ENCODE results near the gene DYNC1LI1. TPM values are rescaled to one million over a fixed set of nuclear protein-coding genes. Genes with fewer than 3 reads are reported as not detected.
A peak's percentile ranks its signal among the peaks of the same experiment; 100 is the strongest.

Gene DYNC1LI1
- total and polyA plus RNA-seq, 2 experiments from 2014 or later: 45.1 to 48.0 TPM

DNA sequence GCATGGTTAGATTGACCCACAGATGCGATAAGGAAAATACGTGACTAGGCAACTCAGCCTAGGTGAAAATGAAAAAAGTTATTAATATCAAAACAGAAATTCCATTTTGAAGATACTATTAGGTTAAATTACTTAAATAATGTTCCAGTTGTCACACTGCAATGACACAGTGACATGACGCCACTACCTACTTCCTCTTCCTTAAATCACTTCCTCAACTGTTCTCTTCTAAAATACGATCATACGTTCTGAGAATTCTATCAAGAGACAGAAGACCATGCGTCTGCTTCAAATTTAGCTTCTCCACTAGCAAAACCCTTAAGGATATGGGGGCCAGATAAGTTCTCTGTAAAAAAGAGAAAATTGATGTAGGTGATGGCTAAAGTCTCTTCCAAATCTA is 86.2 kb downstream of the DYNC1LI1 start:
- Histone ChIP-seq H4K20me1 (replicated peaks; ENCODE audit: insufficient read depth) (peaks cover 14% of the 10 kb centered on the region), H2AFZ (no peak overlapping the region), H3K79me2 (replicated peaks; ENCODE audit: insufficient read depth) (no peaks in the 10 kb centered on the region; the same call in 1 of the 2 replicates), H3K4me2 (no peak overlapping the region), H3K4me3 (no peak overlapping the region), H3K36me3 (ENCODE audit: insufficient read depth) (no peaks in the 10 kb centered on the region; the same call in 1 of the 2 replicates), H3F3A (replicated peaks; ENCODE audit: low read depth) (no peaks in the 10 kb centered on the region), H3K9me2 (ENCODE audit: insufficient read depth) (no peaks in the 10 kb centered on the region), H3K27ac (ENCODE audit: low read depth) (no peak overlapping the region), H3K4me1 (ENCODE audit: insufficient read depth) (no peaks in the 10 kb centered on the region), H3K27me3 (ENCODE audit: insufficient read depth) (no peaks in the 10 kb centered on the region)
- ATAC-seq (no peak), DNase-seq (ENCODE audit: low spot score) (no peak)
- Mint-ChIP-seq H3K27ac (no peak overlapping the region), H3K4me3 (no peak overlapping the region), H3K27me3 (ENCODE audit: insufficient read depth, low read depth, poor library complexity) (peaks cover 3% of the 10 kb centered on the region), H3K36me3 (ENCODE audit: low read depth) (peaks cover 15% of the 10 kb centered on the region), H3K4me1 (no peaks in the 10 kb centered on the region), H3K9me3 (no peaks in the 10 kb centered on the region)
- no peak for TF ChIP-seq JUNB (IDR thresholded peaks at IDR 0.05; ENCODE audit: unreplicated experiment)
- no peak for TF ChIP-seq STAT1 (IDR thresholded peaks at IDR 0.05; ENCODE audit: unreplicated experiment)
- no peak for TF ChIP-seq NANOG (IDR thresholded peaks at IDR 0.05; ENCODE audit: borderline replicate concordance)
- no peak for TF ChIP-seq POLR2AphosphoS5 (IDR thresholded peaks at IDR 0.05; ENCODE audit: low read depth)
- TF ChIP-seq, protein P1, sequence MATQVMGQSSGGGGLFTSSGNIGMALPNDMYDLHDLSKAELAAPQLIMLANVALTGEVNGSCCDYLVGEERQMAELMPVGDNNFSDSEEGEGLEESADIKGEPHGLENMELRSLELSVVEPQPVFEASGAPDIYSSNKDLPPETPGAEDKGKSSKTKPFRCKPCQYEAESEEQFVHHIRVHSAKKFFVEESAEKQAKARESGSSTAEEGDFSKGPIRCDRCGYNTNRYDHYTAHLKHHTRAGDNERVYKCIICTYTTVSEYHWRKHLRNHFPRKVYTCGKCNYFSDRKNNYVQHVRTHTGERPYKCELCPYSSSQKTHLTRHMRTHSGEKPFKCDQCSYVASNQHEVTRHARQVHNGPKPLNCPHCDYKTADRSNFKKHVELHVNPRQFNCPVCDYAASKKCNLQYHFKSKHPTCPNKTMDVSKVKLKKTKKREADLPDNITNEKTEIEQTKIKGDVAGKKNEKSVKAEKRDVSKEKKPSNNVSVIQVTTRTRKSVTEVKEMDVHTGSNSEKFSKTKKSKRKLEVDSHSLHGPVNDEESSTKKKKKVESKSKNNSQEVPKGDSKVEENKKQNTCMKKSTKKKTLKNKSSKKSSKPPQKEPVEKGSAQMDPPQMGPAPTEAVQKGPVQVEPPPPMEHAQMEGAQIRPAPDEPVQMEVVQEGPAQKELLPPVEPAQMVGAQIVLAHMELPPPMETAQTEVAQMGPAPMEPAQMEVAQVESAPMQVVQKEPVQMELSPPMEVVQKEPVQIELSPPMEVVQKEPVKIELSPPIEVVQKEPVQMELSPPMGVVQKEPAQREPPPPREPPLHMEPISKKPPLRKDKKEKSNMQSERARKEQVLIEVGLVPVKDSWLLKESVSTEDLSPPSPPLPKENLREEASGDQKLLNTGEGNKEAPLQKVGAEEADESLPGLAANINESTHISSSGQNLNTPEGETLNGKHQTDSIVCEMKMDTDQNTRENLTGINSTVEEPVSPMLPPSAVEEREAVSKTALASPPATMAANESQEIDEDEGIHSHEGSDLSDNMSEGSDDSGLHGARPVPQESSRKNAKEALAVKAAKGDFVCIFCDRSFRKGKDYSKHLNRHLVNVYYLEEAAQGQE (IDR thresholded peaks at IDR 0.05; ENCODE audit: unreplicated experiment): no peak
- no peak for TF ChIP-seq EZH2 (IDR thresholded peaks at IDR 0.05; ENCODE audit: low read depth, unreplicated experiment)
- no peak for TF ChIP-seq ZNF114 (CRISPR knock-in tag; IDR thresholded peaks at IDR 0.05)
- no peak for TF ChIP-seq ZNF331 (CRISPR knock-in tag; IDR thresholded peaks at IDR 0.05; ENCODE audit: low read depth)
- TF ChIP-seq EZH2phosphoT487 (IDR thresholded peaks at IDR 0.05; ENCODE audit: unreplicated experiment): no peak
- TF ChIP-seq, protein P2, sequence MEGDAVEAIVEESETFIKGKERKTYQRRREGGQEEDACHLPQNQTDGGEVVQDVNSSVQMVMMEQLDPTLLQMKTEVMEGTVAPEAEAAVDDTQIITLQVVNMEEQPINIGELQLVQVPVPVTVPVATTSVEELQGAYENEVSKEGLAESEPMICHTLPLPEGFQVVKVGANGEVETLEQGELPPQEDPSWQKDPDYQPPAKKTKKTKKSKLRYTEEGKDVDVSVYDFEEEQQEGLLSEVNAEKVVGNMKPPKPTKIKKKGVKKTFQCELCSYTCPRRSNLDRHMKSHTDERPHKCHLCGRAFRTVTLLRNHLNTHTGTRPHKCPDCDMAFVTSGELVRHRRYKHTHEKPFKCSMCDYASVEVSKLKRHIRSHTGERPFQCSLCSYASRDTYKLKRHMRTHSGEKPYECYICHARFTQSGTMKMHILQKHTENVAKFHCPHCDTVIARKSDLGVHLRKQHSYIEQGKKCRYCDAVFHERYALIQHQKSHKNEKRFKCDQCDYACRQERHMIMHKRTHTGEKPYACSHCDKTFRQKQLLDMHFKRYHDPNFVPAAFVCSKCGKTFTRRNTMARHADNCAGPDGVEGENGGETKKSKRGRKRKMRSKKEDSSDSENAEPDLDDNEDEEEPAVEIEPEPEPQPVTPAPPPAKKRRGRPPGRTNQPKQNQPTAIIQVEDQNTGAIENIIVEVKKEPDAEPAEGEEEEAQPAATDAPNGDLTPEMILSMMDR (conservative IDR thresholded peaks at IDR 0.05; ENCODE audit: low read depth in 2 of 2): no peak

DNA sequence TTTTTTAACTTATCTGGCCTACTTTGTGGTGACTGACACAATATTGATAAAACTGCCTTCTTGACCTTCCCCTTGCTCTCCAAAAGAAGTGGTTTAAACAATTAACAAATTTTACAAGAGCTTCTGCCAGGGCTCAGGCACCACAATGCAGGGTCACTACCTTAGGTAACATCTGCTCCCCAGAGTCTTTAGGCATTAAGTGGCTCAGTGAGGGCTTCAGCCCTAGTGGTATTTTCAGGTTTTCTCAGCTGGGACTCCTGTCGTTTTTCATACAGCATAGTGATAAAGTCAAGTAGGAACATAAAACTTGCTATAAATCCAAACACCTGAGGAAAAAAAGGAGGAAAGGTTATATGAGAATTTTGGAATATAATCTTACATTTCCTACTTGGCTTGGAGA is 86.9 kb downstream of the DYNC1LI1 start:
- Histone ChIP-seq H3K27me3 (ENCODE audit: insufficient read depth) (no peaks in the 10 kb centered on the region), H3K4me1 (ENCODE audit: insufficient read depth) (no peaks in the 10 kb centered on the region), H3K27ac (ENCODE audit: low read depth) (no peak overlapping the region), H3K4me2 (no peak overlapping the region), H3K79me2 (replicated peaks; ENCODE audit: insufficient read depth) (no peaks in the 10 kb centered on the region), H3K36me3 (ENCODE audit: insufficient read depth) (no peaks in the 10 kb centered on the region; the same call in 1 of the 2 replicates), H3K9me2 (ENCODE audit: insufficient read depth) (no peaks in the 10 kb centered on the region), H4K20me1 (replicated peaks; ENCODE audit: insufficient read depth) (peaks cover 14% of the 10 kb centered on the region), H2AFZ (no peak overlapping the region), H3F3A (replicated peaks; ENCODE audit: low read depth) (no peaks in the 10 kb centered on the region), H3K4me3 (no peak overlapping the region)
- Mint-ChIP-seq H3K27ac (no peak overlapping the region), H3K4me1 (no peaks in the 10 kb centered on the region), H3K4me3 (no peak overlapping the region), H3K36me3 (ENCODE audit: low read depth) (peaks cover 15% of the 10 kb centered on the region), H3K9me3 (no peaks in the 10 kb centered on the region), H3K27me3 (ENCODE audit: insufficient read depth, low read depth, poor library complexity) (peaks cover 3% of the 10 kb centered on the region)
- ATAC-seq (peak; percentile 31; the same call in 1 of the 3 replicates), DNase-seq (ENCODE audit: low spot score) (peak; percentile 21)
- TF ChIP-seq, protein P1 (IDR thresholded peaks at IDR 0.05; ENCODE audit: unreplicated experiment): no peak
- no peak for TF ChIP-seq EZH2 (IDR thresholded peaks at IDR 0.05; ENCODE audit: low read depth, unreplicated experiment)
- no peak for TF ChIP-seq POLR2AphosphoS5 (IDR thresholded peaks at IDR 0.05; ENCODE audit: low read depth)
- TF ChIP-seq JUNB (IDR thresholded peaks at IDR 0.05; ENCODE audit: unreplicated experiment): no peak
- no peak for TF ChIP-seq CREB1 (CRISPR knock-in tag; IDR thresholded peaks at IDR 0.05; ENCODE audit: low read depth)
- TF ChIP-seq EZH2phosphoT487 (IDR thresholded peaks at IDR 0.05; ENCODE audit: unreplicated experiment): no peak
- no peak for TF ChIP-seq ZNF331 (CRISPR knock-in tag; IDR thresholded peaks at IDR 0.05; ENCODE audit: low read depth)
- no peak for TF ChIP-seq ZNF114 (CRISPR knock-in tag; IDR thresholded peaks at IDR 0.05)

All from GM23338 (cell line).